ENCODE results near the gene LAMA2. TPM values are rescaled to one million over a fixed set of nuclear protein-coding genes. Genes with fewer than 3 reads are reported as not detected.

Gene LAMA2
- total and polyA plus RNA-seq, 4 experiments from 2014 or later = 0.20 to 0.87 (median 0.43) TPM

- H3K4me3 ChIP-seq (ENCODE audit: low read length in 2 of 2) = no peak overlapping the region
- POLR2A ChIA-PET (ENCODE audit: partially characterized antibody) = no interaction called here
- Mint-ChIP-seq H3K27me3 (no peaks in the 10 kb centered on the region), H3K36me3 (no peaks in the 10 kb centered on the region), H3K27ac (no peak overlapping the region), H3K4me3 (no peak overlapping the region), H3K9me3 (peaks cover 0 to 3% (median 0%) of the 10 kb centered on the region in 8 donors), H3K4me1 (peaks cover 17 to 29% (median 23%) of the 10 kb centered on the region in 4 donors)
- H3K4me1 ChIP-seq (ENCODE audit: insufficient read depth, low read length) = peaks cover 21% of the 10 kb centered on the region
- DNase-seq = no peak
- H3K9me3 ChIP-seq (ENCODE audit: control insufficient read depth in 1 of 2, low read length in 2 of 2) = no peaks in the 10 kb centered on the region
- no peaks in the 10 kb centered on the region for H3K36me3 ChIP-seq (ENCODE audit: insufficient read depth, low read length)
- no peaks in the 10 kb centered on the region for H3K27me3 ChIP-seq (ENCODE audit: insufficient read depth, low read length)
- H3K27ac ChIP-seq (ENCODE audit: low read depth, low read length) = no peak overlapping the region
- CTCF ChIA-PET (ENCODE audit: partially characterized antibody) = interaction anchor here (1.5 to 1.7 kb wide), 2 partner anchors 9 to 11 kb away, joined by 3 to 5 read pairs; no protein-coding TSS in a partner anchor
- intact Hi-C loops (cut with micrococcal nuclease) = no loop called here
Measured at GRCh38 chr6:129486327-129486726, 603.4 kb downstream of the LAMA2 start.

- intact Hi-C loops (cut with micrococcal nuclease) = no loop called here
- H3K4me1 Mint-ChIP-seq = peaks cover 20 to 33% (median 27%) of the 10 kb centered on the region in 4 donors
- Histone ChIP-seq H3K4me3 (ENCODE audit: low read length in 2 of 2) (no peak overlapping the region), H3K27ac (ENCODE audit: low read depth, low read length) (no peak overlapping the region), H3K36me3 (ENCODE audit: insufficient read depth, low read length) (no peaks in the 10 kb centered on the region), H3K9me3 (ENCODE audit: control insufficient read depth in 1 of 2, low read length in 2 of 2) (no peaks in the 10 kb centered on the region), H3K27me3 (ENCODE audit: insufficient read depth, low read length) (no peaks in the 10 kb centered on the region), H3K4me1 (ENCODE audit: insufficient read depth, low read length) (peaks cover 25% of the 10 kb centered on the region)
- ChIA-PET POLR2A (ENCODE audit: partially characterized antibody) (no interaction called here), CTCF (ENCODE audit: partially characterized antibody) (interaction anchor here (5.1 kb wide), 1 partner anchor 12 kb away, joined by 35 read pairs; no protein-coding TSS in a partner anchor)
- no peak overlapping the region for H3K4me3 Mint-ChIP-seq
- no peaks in the 10 kb centered on the region for H3K27me3 Mint-ChIP-seq
- no peaks in the 10 kb centered on the region for H3K36me3 Mint-ChIP-seq
- H3K27ac Mint-ChIP-seq = peak overlapping the region in 2 of 7 donors; percentile 15 to 96
- peaks cover 0 to 3% (median 0%) of the 10 kb centered on the region in 8 donors for H3K9me3 Mint-ChIP-seq
- DNase-seq = no peak
Measured at GRCh38 chr6:129488313-129488712, 605.4 kb downstream of the LAMA2 start.

- H3K9me3 Mint-ChIP-seq = peaks cover 0 to 3% (median 0%) of the 10 kb centered on the region in 8 donors
- no peak overlapping the region for H3K4me3 ChIP-seq (ENCODE audit: low read length in 2 of 2)
- H3K36me3 ChIP-seq (ENCODE audit: insufficient read depth, low read length) = no peaks in the 10 kb centered on the region
- no peaks in the 10 kb centered on the region for H3K27me3 ChIP-seq (ENCODE audit: insufficient read depth, low read length)
- H3K4me1 ChIP-seq (ENCODE audit: insufficient read depth, low read length) = peaks cover 25% of the 10 kb centered on the region
- CTCF ChIA-PET (ENCODE audit: partially characterized antibody) = interaction anchor here (0.7 to 5.1 kb wide), 3 partner anchors 11 to 33 kb away, joined by 3 to 35 read pairs (median 5); no protein-coding TSS in a partner anchor
- POLR2A ChIA-PET (ENCODE audit: partially characterized antibody) = no interaction called here
- no peak overlapping the region for H3K27ac ChIP-seq (ENCODE audit: low read depth, low read length)
- H3K27ac Mint-ChIP-seq = peak overlapping the region; percentile 47 to 98 (median 91)
- intact Hi-C loops (cut with micrococcal nuclease) = no loop called here
- H3K9me3 ChIP-seq (ENCODE audit: control insufficient read depth in 1 of 2, low read length in 2 of 2) = no peaks in the 10 kb centered on the region
- H3K4me1 Mint-ChIP-seq = peaks cover 20 to 33% (median 27%) of the 10 kb centered on the region in 4 donors
- DNase-seq = no peak
- no peaks in the 10 kb centered on the region for H3K36me3 Mint-ChIP-seq
- no peaks in the 10 kb centered on the region for H3K27me3 Mint-ChIP-seq
- peak overlapping the region in 2 of 8 donors; percentile 32 to 53 for H3K4me3 Mint-ChIP-seq
Measured at GRCh38 chr6:129489215-129489765, 606.4 kb downstream of the LAMA2 start.

GRCh38 chr6:129490521-129491255 lies 607.8 kb downstream of the LAMA2 start:
- no peaks in the 10 kb centered on the region for H3K27me3 Mint-ChIP-seq
- H3K9me3 Mint-ChIP-seq = peaks cover 0 to 3% (median 0%) of the 10 kb centered on the region in 8 donors
- peaks cover 25% of the 10 kb centered on the region for H3K4me1 ChIP-seq (ENCODE audit: insufficient read depth, low read length)
- H3K36me3 ChIP-seq (ENCODE audit: insufficient read depth, low read length) = no peaks in the 10 kb centered on the region
- peak overlapping the region; percentile 84 for H3K27ac ChIP-seq (ENCODE audit: low read depth, low read length)
- no peaks in the 10 kb centered on the region for H3K27me3 ChIP-seq (ENCODE audit: insufficient read depth, low read length)
- ChIA-PET CTCF (ENCODE audit: partially characterized antibody) (interaction anchor here (0.6 to 5.1 kb wide), 4 partner anchors 10 to 238 kb away, joined by 3 to 35 read pairs (median 4); no protein-coding TSS in a partner anchor), POLR2A (ENCODE audit: partially characterized antibody) (interaction anchor here (0.7 to 1.7 kb wide), 6 partner anchors 9 to 277 kb away, joined by 3 to 7 read pairs (median 5); no protein-coding TSS in a partner anchor)
- H3K4me1 Mint-ChIP-seq = peaks cover 20 to 33% (median 27%) of the 10 kb centered on the region in 4 donors
- H3K4me3 Mint-ChIP-seq = peak overlapping the region; percentile 76 to 92 (median 85)
- peak; percentile 75 to 90 (median 80) for DNase-seq
- intact Hi-C loops (cut with micrococcal nuclease) = loop anchor here (1.0 to 10.0 kb wide), 4 partner anchors 9 to 1714 kb away; no protein-coding TSS in a partner anchor
- no peaks in the 10 kb centered on the region for H3K36me3 Mint-ChIP-seq
- H3K9me3 ChIP-seq (ENCODE audit: control insufficient read depth in 1 of 2, low read length in 2 of 2) = no peaks in the 10 kb centered on the region
- H3K4me3 ChIP-seq (ENCODE audit: low read length in 2 of 2) = peak overlapping the region; percentile 19 to 39
- H3K27ac Mint-ChIP-seq = peak overlapping the region; percentile 87 to 98 (median 96)

GRCh38 chr6:129491436-129491835 lies 608.5 kb downstream of the LAMA2 start:
- H3K27ac Mint-ChIP-seq = peak overlapping the region; percentile 87 to 98 (median 96)
- H3K4me3 Mint-ChIP-seq = peak overlapping the region in 7 of 8 donors; percentile 76 to 92 (median 88)
- H3K9me3 ChIP-seq (ENCODE audit: control insufficient read depth in 1 of 2, low read length in 2 of 2) = no peaks in the 10 kb centered on the region
- H3K4me1 Mint-ChIP-seq = peaks cover 20 to 33% (median 28%) of the 10 kb centered on the region in 4 donors
- H3K27ac ChIP-seq (ENCODE audit: low read depth, low read length) = peak overlapping the region; percentile 84
- intact Hi-C loops (cut with micrococcal nuclease) = loop anchor here (2.0 to 10.0 kb wide), 3 partner anchors 181 to 1713 kb away; no protein-coding TSS in a partner anchor
- H3K27me3 Mint-ChIP-seq = no peaks in the 10 kb centered on the region
- no peaks in the 10 kb centered on the region for H3K27me3 ChIP-seq (ENCODE audit: insufficient read depth, low read length)
- H3K4me3 ChIP-seq (ENCODE audit: low read length in 2 of 2) = no peak overlapping the region
- peaks cover 0 to 3% (median 0%) of the 10 kb centered on the region in 8 donors for H3K9me3 Mint-ChIP-seq
- H3K36me3 Mint-ChIP-seq = no peaks in the 10 kb centered on the region
- ChIA-PET CTCF (ENCODE audit: partially characterized antibody) (interaction anchor here (1.2 to 5.1 kb wide), 3 partner anchors 9 to 530 kb away, joined by 3 to 35 read pairs (median 4); no protein-coding TSS in a partner anchor), POLR2A (ENCODE audit: partially characterized antibody) (interaction anchor here (0.7 to 1.7 kb wide), 3 partner anchors 8 to 258 kb away, joined by 3 to 6 read pairs (median 6); no protein-coding TSS in a partner anchor)
- no peak for DNase-seq
- H3K4me1 ChIP-seq (ENCODE audit: insufficient read depth, low read length) = peaks cover 25% of the 10 kb centered on the region
- no peaks in the 10 kb centered on the region for H3K36me3 ChIP-seq (ENCODE audit: insufficient read depth, low read length)

- peak overlapping the region in 4 of 7 donors; percentile 13 to 64 (median 30) for H3K27ac Mint-ChIP-seq
- H3K27ac ChIP-seq (ENCODE audit: low read depth, low read length) = no peak overlapping the region
Measured at GRCh38 chr6:129492260-129492659, 609.3 kb downstream of the LAMA2 start.

More at GRCh38 chr6:129492260-129492659, 609.3 kb downstream of the LAMA2 start:
- Mint-ChIP-seq H3K9me3 (peaks cover 0 to 1% (median 0%) of the 10 kb centered on the region in 8 donors), H3K27me3 (no peaks in the 10 kb centered on the region), H3K4me3 (peak overlapping the region in 1 of 8 donors; percentile 44), H3K4me1 (peaks cover 20 to 33% (median 28%) of the 10 kb centered on the region in 4 donors), H3K36me3 (no peaks in the 10 kb centered on the region)
- Histone ChIP-seq H3K27me3 (ENCODE audit: insufficient read depth, low read length) (no peaks in the 10 kb centered on the region), H3K36me3 (ENCODE audit: insufficient read depth, low read length) (no peaks in the 10 kb centered on the region), H3K9me3 (ENCODE audit: control insufficient read depth in 1 of 2, low read length in 2 of 2) (no peaks in the 10 kb centered on the region), H3K4me3 (ENCODE audit: low read length in 2 of 2) (no peak overlapping the region), H3K4me1 (ENCODE audit: insufficient read depth, low read length) (peaks cover 25% of the 10 kb centered on the region)
- intact Hi-C loops (cut with micrococcal nuclease) = loop anchor here (10.0 kb wide), 1 partner anchor 1713 kb away; no protein-coding TSS in a partner anchor
- no peak for DNase-seq
- CTCF ChIA-PET (ENCODE audit: partially characterized antibody) = interaction anchor here (1.2 to 5.1 kb wide), 2 partner anchors 8 to 529 kb away, joined by 4 to 35 read pairs; no protein-coding TSS in a partner anchor
- POLR2A ChIA-PET (ENCODE audit: partially characterized antibody) = interaction anchor here (1.7 kb wide), 1 partner anchor 257 kb away, joined by 6 read pairs; no protein-coding TSS in a partner anchor

Data from CD4-positive, alpha-beta memory T cell (primary cell).